ENCODE data around the gene INAVA. TPM values are rescaled to one million over a fixed set of nuclear protein-coding genes. Genes with fewer than 3 reads are reported as not detected.

INAVA gene
- polyA plus RNA-seq, 3 donors from 2014 or later = 0.10 TPM; not detected in 2

DNA sequence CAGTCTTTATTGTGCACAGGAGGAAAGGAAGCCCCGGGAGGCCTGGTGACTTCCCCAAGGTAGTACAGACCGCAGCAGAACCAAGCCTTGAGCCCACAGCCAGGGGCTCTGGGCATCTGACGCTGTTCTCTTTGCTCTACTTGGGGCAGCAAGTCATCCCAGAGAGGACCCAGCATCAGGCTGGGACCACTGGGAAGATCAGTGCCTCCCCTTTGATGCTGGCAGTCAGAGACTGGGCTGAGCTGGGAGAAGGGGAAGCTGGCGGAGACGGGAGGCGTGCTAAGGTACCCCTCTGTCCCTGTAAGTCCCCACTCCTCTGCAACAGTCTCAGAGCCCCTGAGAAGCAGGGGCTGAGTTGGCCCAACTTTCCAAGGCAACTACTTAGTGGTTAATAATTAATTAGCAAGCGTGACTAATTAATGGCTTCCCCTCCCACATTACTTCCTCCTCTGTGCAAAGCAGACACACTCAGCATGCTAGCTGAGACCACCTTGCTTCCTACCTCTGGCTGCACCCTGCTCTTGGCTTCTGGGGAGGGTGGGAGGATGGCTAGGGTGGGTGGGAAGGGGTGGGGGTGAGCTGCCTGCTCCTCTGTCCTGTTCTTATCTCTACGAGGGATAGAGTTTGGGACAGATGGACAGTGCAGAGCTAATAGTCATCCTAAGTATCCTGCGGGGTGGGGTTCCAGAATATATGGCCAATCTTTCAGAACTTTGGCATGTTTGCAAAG is 1.3 kb downstream of the INAVA start:
- Mint-ChIP-seq H3K4me1 (peaks cover 8 to 14% of the 10 kb centered on the region in 2 donors), H3K9me3 (no peaks in the 10 kb centered on the region), H3K4me3 (no peak overlapping the region), H3K27ac (no peak overlapping the region), H3K27me3 (ENCODE audit: low read depth in 3 of 3) (peaks cover 4 to 15% (median 15%) of the 10 kb centered on the region in 3 donors), H3K36me3 (no peaks in the 10 kb centered on the region)
- no peak for DNase-seq

GRCh38 chr1:200896531-200897196 is 2.0 kb downstream of the INAVA start:
- Mint-ChIP-seq H3K4me3 (no peak overlapping the region), H3K27ac (no peak overlapping the region), H3K9me3 (no peaks in the 10 kb centered on the region), H3K4me1 (peaks cover 4 to 9% of the 10 kb centered on the region in 2 donors), H3K36me3 (peaks cover 0 to 4% (median 0%) of the 10 kb centered on the region in 3 donors), H3K27me3 (ENCODE audit: low read depth in 3 of 3) (peaks cover 4 to 15% (median 12%) of the 10 kb centered on the region in 3 donors)
- no peak for DNase-seq

DNA sequence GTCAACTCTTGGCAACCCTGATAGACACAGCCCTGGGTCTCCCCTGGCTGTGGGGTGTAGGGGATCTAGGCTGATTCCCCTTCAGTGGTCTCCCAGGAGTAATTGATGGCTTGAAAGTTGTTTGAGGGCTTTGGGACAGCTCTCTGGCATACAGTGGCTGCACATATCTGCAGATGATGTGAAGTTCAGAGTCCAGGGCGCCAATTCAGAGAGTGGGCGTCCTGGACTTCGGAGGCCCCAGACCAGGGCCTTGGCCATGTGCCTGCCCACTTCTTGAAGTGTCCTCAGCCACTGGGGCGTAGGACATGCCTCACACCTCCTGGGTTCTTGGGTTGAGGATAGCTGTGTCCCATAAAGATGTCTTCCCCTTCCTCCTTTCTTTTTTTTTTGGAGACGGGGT is 2.6 kb downstream of the INAVA start:
- H3K36me3 Mint-ChIP-seq = peaks cover 0 to 4% (median 0%) of the 10 kb centered on the region in 3 donors
- DNase-seq = no peak
- H3K4me1 Mint-ChIP-seq = peaks cover 0 to 3% of the 10 kb centered on the region in 2 donors
- H3K27me3 Mint-ChIP-seq (ENCODE audit: low read depth in 3 of 3) = peaks cover 4 to 10% (median 6%) of the 10 kb centered on the region in 3 donors
- H3K27ac Mint-ChIP-seq = no peak overlapping the region
- H3K9me3 Mint-ChIP-seq = no peaks in the 10 kb centered on the region
- H3K4me3 Mint-ChIP-seq = no peak overlapping the region

- DNase-seq = no peak
- Mint-ChIP-seq H3K36me3 (peaks cover 0 to 4% (median 0%) of the 10 kb centered on the region in 3 donors), H3K4me3 (no peak overlapping the region), H3K9me3 (no peaks in the 10 kb centered on the region), H3K4me1 (no peaks in the 10 kb centered on the region), H3K27ac (no peak overlapping the region), H3K27me3 (ENCODE audit: low read depth in 3 of 3) (peaks cover 4 to 8% (median 5%) of the 10 kb centered on the region in 3 donors)
Measured at GRCh38 chr1:200899015-200899386, 4.3 kb downstream of the INAVA start.

DNA sequence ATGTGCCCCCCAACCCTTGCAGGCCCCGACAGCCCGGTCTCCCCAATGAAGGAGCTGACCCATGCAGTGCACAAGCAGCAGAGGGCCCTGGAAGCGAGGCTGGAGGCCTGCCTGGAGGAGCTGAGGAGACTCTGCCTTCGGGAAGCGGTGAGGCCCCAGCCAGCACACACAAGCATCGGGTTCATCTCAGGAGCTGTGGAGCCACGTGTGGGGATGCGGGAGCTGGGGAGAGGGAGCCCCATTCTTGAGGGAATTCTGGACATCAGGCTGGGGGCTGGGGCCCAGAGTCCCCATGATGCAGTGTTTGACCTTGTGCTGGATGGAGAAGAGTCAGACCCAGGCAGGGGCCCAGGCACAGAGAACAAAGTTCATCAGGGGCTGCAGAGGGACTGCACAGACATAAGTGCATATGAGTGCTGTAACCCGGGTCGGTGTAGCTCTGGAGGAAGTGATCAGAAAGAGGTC is 4.8 kb downstream of the INAVA start:
- Mint-ChIP-seq H3K4me1 (no peaks in the 10 kb centered on the region), H3K9me3 (no peaks in the 10 kb centered on the region), H3K27me3 (ENCODE audit: low read depth in 3 of 3) (peaks cover 4 to 7% (median 5%) of the 10 kb centered on the region in 3 donors), H3K36me3 (peaks cover 0 to 4% (median 0%) of the 10 kb centered on the region in 3 donors), H3K4me3 (no peak overlapping the region), H3K27ac (peak overlapping the region in 1 of 6 donors; percentile 15)
- no peak for DNase-seq

GRCh38 chr1:200899954-200900867 is 5.5 kb downstream of the INAVA start:
- peaks cover 4 to 7% (median 5%) of the 10 kb centered on the region in 3 donors for H3K27me3 Mint-ChIP-seq (ENCODE audit: low read depth in 3 of 3)
- no peaks in the 10 kb centered on the region for H3K9me3 Mint-ChIP-seq
- no peak for DNase-seq
- H3K36me3 Mint-ChIP-seq = peaks cover 0 to 4% (median 0%) of the 10 kb centered on the region in 3 donors
- H3K4me3 Mint-ChIP-seq = no peak overlapping the region
- peaks cover 4% of the 10 kb centered on the region in 2 donors for H3K4me1 Mint-ChIP-seq
- H3K27ac Mint-ChIP-seq = peak overlapping the region in 2 of 6 donors; percentile 15 to 21

DNA sequence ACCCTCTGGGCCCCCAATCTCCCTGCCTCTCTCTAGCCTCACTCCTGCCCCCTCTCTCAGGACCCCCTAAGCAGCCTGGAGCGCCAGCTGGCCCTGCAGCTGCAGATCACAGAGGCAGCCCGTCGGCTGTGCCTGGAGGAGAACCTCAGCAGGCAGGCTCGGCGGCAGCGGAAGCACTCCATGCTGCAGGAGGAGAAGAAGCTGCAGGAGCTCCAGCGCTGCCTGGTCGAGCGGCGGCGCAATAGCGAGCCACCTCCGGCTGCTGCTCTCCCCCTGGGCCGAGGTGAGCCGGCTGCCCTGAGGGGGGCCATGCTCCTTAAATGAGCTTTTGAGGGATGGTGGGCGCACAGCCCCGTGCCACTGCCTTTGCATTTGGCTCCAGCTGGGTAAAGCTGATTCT is 6.2 kb downstream of the INAVA start:
- H3K4me1 Mint-ChIP-seq = peaks cover 10% of the 10 kb centered on the region in 2 donors
- DNase-seq = no peak
- peaks cover 0 to 4% (median 0%) of the 10 kb centered on the region in 3 donors for H3K36me3 Mint-ChIP-seq
- H3K4me3 Mint-ChIP-seq = no peak overlapping the region
- no peaks in the 10 kb centered on the region for H3K9me3 Mint-ChIP-seq
- no peak overlapping the region for H3K27ac Mint-ChIP-seq
- peaks cover 4 to 5% (median 5%) of the 10 kb centered on the region in 3 donors for H3K27me3 Mint-ChIP-seq (ENCODE audit: low read depth in 3 of 3)

- DNase-seq = no peak
- Mint-ChIP-seq H3K27ac (no peak overlapping the region), H3K4me3 (no peak overlapping the region), H3K9me3 (no peaks in the 10 kb centered on the region), H3K27me3 (ENCODE audit: low read depth in 3 of 3) (peaks cover 4 to 5% (median 5%) of the 10 kb centered on the region in 3 donors), H3K4me1 (peaks cover 12 to 13% of the 10 kb centered on the region in 2 donors), H3K36me3 (peaks cover 0 to 4% (median 0%) of the 10 kb centered on the region in 3 donors)
Measured at GRCh38 chr1:200901350-200901749, 6.7 kb downstream of the INAVA start.

- no peak for DNase-seq
- Mint-ChIP-seq H3K36me3 (peaks cover 0 to 4% (median 0%) of the 10 kb centered on the region in 3 donors), H3K4me3 (no peak overlapping the region), H3K27me3 (ENCODE audit: low read depth in 3 of 3) (peaks cover 0 to 5% (median 5%) of the 10 kb centered on the region in 3 donors), H3K27ac (peak overlapping the region in 1 of 6 donors; percentile 27), H3K9me3 (no peaks in the 10 kb centered on the region), H3K4me1 (peaks cover 12 to 13% of the 10 kb centered on the region in 2 donors)
Measured at GRCh38 chr1:200901796-200902444, 7.2 kb downstream of the INAVA start.

DNA sequence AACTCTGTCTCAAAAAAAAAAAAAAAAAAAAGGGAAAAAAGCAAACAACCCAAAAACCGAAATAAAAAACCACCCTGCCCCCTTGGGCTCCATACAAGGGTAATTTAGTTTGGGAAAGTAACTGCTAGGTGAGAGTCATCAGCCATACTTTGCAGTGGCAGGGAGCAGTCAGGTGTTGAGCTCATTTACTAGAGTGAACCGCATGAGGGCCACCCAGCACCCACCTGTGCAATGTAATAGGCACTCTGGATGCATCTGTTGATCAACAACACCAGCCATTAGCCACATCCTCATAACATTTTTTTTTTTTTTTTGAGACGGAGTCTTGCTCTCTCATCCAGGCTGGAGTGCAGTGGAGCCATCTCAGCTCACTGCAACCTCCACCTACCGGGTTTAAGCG is 9.1 kb downstream of the INAVA start:
- Mint-ChIP-seq H3K36me3 (peaks cover 0 to 4% (median 0%) of the 10 kb centered on the region in 3 donors), H3K4me1 (peaks cover 12 to 13% of the 10 kb centered on the region in 2 donors), H3K9me3 (no peaks in the 10 kb centered on the region), H3K27me3 (ENCODE audit: low read depth in 3 of 3) (peaks cover 0 to 10% (median 2%) of the 10 kb centered on the region in 3 donors), H3K4me3 (no peak overlapping the region), H3K27ac (no peak overlapping the region)
- DNase-seq = no peak

DNA sequence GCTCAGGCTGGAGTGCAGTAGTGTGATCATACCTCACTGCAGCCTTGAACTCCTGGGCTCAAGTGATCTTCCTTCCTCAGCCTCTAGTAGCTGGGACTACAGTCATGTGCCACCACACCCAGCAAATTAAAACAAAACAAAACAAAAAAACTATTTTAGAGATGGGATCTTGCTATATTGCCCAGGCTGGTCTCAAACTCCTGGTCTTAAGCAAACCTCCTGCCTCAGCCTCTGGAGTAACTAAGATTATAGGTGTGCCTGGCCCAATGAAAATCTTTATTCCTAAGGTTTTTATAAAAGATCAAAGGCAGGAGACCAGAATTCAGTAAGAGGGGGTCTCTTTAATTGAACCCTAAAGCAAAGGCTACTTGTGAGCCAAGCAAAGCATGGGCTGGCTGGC is 10.1 kb downstream of the INAVA start:
- no peak overlapping the region for H3K4me3 Mint-ChIP-seq
- peaks cover 12 to 13% of the 10 kb centered on the region in 2 donors for H3K4me1 Mint-ChIP-seq
- H3K9me3 Mint-ChIP-seq = no peaks in the 10 kb centered on the region
- peak overlapping the region in 2 of 6 donors; percentile 15 to 58 for H3K27ac Mint-ChIP-seq
- H3K36me3 Mint-ChIP-seq = peaks cover 0 to 4% (median 0%) of the 10 kb centered on the region in 3 donors
- no peak for DNase-seq
- peaks cover 0 to 8% (median 2%) of the 10 kb centered on the region in 3 donors for H3K27me3 Mint-ChIP-seq (ENCODE audit: low read depth in 3 of 3)

GRCh38 chr1:200905411-200906052 is 10.8 kb downstream of the INAVA start:
- Mint-ChIP-seq H3K27ac (peak overlapping the region in 3 of 6 donors; percentile 10 to 58 (median 15)), H3K27me3 (ENCODE audit: low read depth in 3 of 3) (peaks cover 0 to 8% (median 2%) of the 10 kb centered on the region in 3 donors)

More at GRCh38 chr1:200905411-200906052, 10.8 kb downstream of the INAVA start:
- H3K9me3 Mint-ChIP-seq = no peaks in the 10 kb centered on the region
- H3K36me3 Mint-ChIP-seq = peaks cover 0 to 4% (median 0%) of the 10 kb centered on the region in 3 donors
- DNase-seq = peak; percentile 67 to 68 (median 67)
- peaks cover 12 to 13% of the 10 kb centered on the region in 2 donors for H3K4me1 Mint-ChIP-seq
- peak overlapping the region in 2 of 5 donors; percentile 6 to 35 for H3K4me3 Mint-ChIP-seq

Measured in immature natural killer cell (primary cell).